AG09309 (cell line): ENCODE measurements around the gene DMRT2.

Experiments used
- DNase-seq: peaks from one replicate; pipeline ENCODE4 v3.0.0-alpha.2; 2010; ENCODE audit warnings: low read depth
- H3K4me3 ChIP-seq: 2 replicates; pipeline ENCODE4 v1.5.1; 2011; ENCODE audit warnings: mild to moderate bottlenecking, low read depth, low read length, moderate library complexity; ENCODE audit not compliant: control insufficient read depth
- CTCF ChIP-seq: IDR thresholded peaks from 2 replicates; pipeline ENCODE4 v1.5.1; 2011; ENCODE audit warnings: mild to moderate bottlenecking, low read depth, low read length, inconsistent platforms; ENCODE audit not compliant: insufficient read depth, control insufficient read depth; ENCODE audit errors: missing control alignments

The DMRT2 gene

GRCh38 chr9:1096155-1096964, 46.2 kb downstream of the DMRT2 start:
- TF ChIP-seq CTCF = no peak
- DNase-seq = no peak
- H3K4me3 ChIP-seq = no peak overlapping the region

GRCh38 chr9:1098551-1098950, 48.4 kb downstream of the DMRT2 start:
- DNase-seq = no peak
- H3K4me3 ChIP-seq = no peak overlapping the region
- TF ChIP-seq CTCF = no peak

GRCh38 chr9:1100201-1100600, 50.0 kb downstream of the DMRT2 start:
- no peak for DNase-seq
- H3K4me3 ChIP-seq = no peak overlapping the region
- no peak for TF ChIP-seq CTCF

- no peak for DNase-seq
- peak; percentile 87 for TF ChIP-seq CTCF
These were observed 50.8 kb downstream of the DMRT2 start for GRCh38 chr9:1100945-1101344.

GRCh38 chr9:1101846-1102641, 51.9 kb downstream of the DMRT2 start:
- no peak for TF ChIP-seq CTCF
- DNase-seq = no peak
- no peak overlapping the region for H3K4me3 ChIP-seq

More at GRCh38 chr9:1100945-1101344, 50.8 kb downstream of the DMRT2 start:
- no peak overlapping the region for H3K4me3 ChIP-seq

GRCh38 chr9:1102642-1102970, 52.4 kb downstream of the DMRT2 start:
- TF ChIP-seq CTCF = no peak
- DNase-seq = no peak
- H3K4me3 ChIP-seq = no peak overlapping the region
